HG02588 (cell line): ENCODE data around the gene FHL3.
"Not testable (repeated sequence)": the region's sequence is repeated elsewhere in the genome, so short reads cannot be mapped to it uniquely, and the experiment has no call there.

Source experiments
- ATAC-seq: cut with Tn5 transposase; IDR thresholded peaks from one replicate; pipeline ENCODE4 v1.9.1; 2021; ENCODE audit warnings: mild to moderate bottlenecking, moderate library complexity; ENCODE audit not compliant: unreplicated experiment

Gene FHL3

DNA sequence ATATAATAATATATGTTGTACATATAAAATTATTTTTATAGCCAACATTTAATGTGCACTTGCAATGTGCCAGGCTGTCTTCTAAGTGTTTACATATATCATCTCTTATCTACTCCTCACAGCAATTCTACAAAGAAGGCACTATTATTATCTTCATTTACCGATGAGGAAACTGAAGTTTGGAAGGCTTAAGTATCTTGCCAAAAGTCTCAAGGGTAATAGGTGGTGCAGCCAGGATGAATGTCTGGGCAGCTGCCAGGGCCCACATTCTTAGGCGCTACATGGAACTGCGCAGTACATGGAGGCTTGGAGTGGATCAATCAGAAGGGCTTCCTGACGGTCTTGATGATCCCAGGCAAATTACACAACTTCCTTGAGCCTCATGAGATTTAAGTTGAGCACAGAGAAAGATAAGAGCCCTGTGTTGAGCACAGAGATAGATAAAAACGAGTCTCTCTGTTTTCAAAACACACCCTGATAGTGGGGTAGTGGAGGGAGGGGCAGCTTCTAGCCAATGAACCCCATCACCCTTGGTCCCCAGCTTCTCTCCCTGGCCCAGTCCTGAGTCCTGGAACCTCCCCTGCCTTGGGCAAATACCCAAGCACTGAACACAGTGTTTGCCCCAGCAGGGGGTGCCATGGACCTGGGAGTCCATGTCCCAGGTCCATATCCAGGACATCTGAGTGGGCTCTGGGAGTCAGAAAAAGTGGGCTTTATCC, 32.1 kb upstream of the FHL3 start:
- ATAC-seq = no peak

DNA sequence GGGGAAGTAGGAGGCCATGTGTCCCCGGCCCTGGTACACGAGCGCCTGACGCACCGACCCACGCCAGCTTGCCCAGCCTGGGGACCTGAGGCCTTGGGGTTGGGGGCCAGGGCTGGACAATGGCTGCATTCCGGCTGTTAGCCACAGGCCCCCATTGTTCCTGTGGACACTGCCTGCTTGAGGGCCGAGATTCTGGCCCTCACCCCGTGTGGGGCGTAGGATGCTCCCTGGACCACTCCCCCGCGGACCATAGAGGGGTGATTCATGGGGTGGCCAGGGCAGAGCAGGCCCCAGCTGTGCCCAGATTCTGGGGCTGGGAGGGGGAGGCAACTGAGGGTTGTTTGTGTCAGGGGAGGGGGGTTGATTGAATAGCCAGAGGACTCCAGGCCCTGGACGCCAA, 29.6 kb upstream of the FHL3 start:
- ATAC-seq = no peak

DNA sequence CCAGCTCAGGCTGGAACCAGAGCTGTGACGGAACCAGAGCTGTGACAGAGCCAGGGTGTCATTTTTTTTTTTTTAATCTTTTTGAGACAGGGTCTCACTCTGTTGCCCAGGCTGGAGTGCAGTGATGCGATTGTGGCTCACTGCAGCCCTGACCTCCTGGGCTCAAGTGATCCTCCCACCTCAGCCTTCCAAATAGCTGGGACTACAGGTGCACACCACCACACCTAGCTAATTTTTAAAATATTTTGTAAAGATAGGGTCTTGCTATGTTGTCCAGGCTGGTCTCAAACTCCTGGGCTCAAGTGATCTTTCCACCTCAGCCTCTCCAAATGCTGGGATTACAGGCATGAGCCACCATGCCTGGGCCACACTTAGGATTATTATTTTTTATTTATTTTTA, 27.7 kb upstream of the FHL3 start:
- ATAC-seq = not testable (repeated sequence)

DNA sequence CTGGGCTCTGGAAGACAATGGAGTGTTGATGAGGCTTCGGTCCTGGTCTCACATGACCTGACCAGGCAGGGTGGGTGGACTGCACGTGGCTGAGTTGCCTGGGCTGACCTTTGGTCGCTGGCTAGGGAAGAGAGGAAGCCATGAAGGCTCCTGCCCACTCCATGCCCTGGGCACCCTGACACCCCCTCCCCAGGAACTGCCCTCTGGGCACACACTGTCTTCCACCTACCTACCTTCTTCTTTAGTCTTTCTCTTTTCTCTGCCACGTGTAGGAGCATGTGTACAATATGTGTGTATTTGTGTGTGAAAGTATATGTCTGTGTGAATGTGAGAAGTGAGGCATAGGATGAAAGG, 26.2 kb upstream of the FHL3 start:
- no peak for ATAC-seq

DNA sequence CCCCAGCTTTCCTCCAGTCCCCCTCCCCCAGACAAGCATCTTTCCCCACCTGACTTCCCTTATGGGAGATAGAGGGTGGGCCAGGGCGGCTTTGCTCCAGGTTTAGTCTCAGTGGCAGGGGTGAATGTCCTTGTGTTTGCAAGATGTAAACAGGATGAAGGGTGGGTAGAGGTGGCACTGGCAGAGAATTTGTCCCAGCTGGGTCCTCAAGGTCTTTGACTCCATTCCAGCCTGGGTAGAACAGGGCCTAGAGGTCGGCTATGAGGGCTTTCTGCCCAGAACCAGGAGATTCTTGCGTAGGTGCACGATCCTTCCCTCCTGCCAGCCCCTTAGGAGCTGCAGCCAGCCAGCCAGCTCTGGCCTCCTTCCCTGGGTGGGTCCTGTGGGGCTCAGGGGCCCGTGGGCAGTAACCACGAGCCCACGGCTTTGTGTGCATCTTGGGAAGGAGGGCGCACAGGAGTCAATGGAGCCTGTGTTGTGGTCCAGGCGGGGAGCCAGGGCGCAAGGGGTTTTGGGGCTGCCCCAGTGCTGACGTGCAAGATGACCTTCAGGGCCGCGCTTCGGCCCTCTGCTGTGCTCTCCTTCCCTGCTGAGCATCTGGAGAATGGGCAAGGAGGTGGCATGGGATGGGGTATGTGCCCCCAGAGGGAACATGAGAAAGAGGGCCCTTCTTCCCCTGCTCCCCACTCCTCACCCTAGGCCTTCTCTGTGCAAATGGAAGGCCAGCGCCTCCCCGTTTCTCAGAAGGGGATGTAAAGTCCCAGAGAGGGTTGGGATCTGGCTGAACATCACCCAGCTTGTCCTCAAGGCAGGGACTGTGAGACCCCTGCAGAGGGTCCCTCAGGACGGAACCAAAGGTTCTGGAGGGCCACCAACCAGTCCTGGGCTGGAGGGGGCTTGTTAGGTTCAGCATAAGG, 25.5 kb upstream of the FHL3 start:
- ATAC-seq = no peak

DNA sequence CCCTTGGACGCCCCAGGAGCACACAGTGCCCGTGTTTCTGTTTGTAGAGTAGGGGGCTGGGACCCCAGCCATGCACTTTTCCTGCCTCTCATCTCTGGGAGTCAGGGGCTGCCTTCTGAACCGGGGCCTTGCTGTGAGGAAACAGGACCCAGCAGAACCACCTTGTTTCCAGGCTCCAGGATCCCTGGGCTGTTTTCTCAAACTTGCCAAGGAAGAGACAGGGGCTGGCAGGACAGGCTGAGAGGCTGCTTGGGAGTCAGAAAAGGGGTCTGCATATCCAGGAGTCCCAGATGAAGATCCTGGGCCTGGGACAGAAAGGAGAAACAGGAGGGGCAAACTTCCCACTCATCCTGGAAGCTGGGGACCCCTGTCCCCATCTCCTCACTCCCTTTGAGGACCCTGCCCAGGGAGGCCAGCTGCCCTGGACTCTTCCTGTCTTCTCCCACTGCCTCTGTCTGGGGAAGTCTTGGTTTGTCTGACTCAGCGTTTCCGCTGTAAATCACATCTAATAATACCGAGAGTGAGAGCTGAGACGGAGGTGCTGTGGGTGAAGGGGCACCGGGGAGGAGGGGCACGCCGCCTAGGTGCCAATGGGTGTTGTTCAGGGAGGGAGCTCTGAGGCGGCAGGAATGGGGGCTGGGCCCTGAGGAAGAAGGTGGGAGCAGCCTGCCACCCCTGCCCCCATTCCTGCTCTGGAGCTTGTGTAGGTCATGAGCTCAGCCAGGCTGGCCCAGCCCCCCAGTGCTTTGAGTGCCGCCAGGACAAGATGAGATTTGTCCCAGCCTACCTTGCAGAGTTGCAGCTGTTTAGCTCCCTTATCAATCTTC, 24.6 kb upstream of the FHL3 start:
- ATAC-seq = peak; percentile 40

DNA sequence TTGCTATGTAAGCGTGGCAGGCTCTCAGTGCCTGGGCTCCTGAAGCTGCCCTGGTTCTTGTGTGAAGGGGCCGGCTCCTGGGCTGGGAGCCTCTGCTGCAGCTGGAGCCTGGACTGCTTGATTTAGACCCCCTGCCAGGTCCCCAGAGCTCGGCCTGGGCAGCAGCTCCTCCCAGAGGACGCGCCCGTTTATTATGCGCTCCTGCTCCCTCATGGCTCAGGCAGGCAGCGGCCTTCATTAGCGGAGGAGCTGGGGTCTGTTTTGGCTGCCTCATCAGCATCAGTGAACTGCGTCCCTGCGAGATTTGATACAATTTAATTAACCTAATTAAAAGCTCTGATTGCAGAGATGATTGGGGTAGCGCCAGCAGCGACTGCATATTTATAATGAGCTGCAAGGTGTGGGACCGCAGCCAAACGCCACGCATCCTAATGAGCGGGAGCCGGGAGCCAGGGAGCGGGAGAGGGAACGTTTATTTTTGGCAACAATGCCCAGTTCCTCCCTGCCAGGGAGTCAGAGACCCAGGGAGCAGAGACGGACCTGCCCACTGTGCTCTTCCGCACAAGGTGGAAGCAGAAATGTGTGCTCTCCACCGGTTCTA, 23.9 kb upstream of the FHL3 start:
- no peak for ATAC-seq

DNA sequence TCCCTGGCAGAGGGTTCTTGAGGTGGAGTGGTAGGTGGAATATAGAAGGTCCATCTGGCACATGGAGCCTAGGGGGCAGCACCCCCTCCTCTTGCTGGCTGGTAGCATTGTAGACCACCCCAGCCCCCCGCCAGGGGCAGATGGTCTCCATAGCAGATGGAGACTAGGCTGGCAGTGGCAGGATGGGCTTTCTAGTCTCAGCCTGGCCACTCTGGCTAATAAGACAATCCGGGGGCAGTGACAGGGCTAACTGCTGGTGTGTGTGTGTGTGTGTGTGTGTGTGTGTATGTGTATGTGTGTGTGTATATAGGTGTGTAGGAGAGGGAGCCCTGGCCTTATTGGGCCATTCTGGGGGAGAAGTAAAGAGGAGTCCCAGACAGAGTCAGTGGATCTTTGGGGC, 23.4 kb upstream of the FHL3 start:
- no peak for ATAC-seq

DNA sequence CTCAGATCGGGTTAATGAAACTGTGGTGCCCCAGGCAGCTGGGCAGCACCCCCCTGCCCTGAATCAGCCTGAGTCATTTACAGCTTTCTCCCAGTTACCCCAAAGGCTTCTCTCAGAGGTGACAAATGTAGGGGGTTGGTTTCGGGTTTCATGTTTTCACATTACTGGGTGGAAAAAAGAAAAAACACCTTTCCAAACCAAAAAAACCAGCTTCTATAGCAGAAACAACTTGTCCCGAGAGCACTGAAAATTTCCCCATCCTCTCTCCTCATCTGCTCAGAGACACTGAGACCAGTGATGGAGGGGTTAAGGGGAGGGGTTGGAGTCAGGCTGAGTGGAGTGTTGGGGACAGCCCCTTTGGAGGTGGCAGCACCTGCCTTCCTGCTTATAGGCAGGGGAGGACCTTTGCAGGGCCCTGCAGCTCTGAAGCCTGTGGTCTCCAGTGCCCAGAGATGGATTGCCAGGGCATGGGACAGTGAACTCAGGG, 22.8 kb upstream of the FHL3 start:
- peak; percentile 75 for ATAC-seq

DNA sequence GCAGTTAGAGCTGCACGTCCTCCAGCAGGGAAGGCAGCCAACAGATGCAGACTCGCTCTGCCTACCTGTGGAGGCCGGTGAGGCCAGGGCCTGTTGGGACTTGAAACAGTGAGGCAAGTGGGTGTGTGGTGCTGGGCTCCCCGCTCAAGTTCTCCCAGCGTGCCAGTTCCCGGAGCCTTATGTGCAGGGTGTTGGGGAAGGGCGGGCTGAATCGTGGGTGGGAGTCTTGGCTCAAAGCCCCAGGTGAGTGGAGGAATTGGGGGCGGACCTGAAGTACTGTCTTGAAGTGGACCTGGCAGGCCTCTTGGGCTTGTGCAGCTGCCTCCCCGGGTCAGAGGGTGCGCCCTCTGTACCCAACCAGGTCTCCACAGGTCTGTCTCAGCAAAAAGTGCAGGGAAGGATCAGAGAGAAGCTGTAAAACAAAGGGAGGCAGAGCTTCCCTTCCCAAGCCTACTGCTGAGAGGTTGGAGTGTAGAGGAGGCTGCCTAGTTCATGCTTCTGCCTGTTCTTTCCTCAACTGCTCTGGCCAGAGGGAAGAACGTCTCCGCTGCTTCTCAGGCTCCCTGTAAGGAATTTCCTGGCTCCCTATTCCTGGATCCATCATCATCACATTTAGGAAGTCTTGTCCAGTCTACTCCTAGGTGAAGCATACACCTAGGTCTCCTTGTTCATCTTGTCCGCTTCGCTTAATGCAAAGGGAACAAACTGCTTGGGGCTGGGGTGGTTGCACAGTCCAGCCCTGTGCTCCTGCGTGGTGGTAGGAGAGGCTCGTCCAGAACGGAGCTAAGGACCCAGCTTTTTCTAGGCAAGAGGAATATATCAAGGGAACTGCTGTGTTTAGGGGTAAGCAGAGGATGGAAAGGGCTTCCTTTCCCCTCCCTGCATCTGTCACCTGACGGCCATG, 22.1 kb upstream of the FHL3 start:
- ATAC-seq = no peak

DNA sequence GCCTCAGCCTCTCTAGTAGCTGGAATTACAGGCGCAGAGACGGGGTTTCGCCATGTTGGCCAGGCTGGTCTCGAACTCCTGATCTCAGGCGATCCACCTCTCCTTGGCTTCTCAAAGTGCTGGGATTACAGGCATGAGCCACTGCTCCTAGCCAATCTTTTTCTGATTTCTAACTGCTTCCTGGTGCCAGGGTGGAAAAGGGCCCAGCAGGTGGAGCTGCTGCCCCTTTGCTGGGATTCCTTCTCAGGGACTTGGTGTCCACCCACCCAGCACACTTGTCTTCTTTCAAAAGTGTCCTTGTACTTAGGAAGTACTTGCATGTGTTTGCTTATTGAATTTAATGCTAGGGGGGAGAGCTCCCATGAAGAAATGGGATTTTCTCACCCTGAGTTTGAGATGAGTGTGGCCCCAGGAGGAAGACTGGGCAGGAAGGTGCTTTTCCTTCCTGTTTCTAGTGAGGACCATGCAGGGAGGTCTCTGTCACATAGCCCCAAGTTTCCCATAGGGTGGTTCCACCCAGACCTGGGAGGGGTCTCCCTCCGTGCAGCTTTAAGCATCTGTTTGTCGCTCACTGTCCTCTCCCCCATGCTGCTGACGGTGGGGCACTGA, 21.4 kb upstream of the FHL3 start:
- ATAC-seq = no peak

DNA sequence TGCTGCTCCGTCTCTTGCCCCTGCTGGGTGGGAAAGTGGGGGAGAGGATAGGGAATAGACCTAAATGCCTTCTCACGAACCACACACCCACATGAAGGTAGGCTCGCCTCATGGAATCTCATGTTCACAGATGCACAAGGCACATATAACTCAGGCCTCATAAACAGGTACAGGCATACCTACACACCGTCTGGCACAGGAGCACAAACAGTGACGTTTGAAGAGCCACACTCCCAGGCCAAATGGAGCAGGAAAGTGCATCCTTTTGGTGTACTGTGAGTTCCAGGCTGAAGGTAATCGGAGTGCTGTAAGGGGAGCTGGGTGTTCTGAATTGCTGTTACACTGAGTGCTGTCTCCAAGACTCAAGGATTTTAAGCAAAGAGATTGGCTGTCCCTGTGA, 20.4 kb upstream of the FHL3 start:
- no peak for ATAC-seq

DNA sequence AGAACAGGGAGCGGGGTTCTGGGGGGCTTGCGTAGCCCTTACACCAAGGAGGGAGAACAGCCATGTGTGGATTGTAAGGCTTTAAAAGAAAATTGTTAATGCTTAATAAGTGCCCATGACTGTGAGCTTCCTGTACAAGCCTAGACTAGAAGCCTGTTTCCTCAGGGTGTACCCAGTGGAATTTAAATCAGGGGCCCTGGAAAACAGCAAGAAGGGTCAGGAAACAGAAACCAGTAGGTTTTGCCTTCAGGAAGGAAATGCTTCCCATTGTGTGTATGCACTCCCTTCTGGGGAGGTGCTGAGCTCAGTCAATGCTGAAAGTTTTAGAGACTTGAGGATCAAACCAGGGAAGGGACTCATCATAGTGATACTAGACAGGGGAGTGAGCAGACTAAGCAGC, 19.9 kb upstream of the FHL3 start:
- no peak for ATAC-seq

DNA sequence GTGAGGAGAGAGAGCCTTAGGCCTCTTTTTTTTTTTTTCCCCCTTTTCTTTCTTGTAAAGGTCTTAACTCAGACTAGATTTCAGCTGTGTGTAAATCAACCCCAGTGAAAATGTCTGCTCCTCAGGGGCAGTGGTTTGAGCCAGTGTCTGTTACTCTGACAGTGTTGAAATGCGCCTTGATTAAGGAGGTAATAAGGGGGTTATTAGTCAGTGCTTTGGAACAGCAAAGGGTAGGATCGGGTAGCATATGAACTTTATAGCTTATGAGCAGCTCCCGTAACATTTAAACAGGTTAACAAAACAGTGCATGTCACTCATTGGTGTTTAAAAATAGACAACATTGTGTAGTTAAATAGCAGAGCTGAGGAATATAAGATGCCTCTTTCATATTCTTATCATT, 17.5 kb upstream of the FHL3 start:
- no peak for ATAC-seq

DNA sequence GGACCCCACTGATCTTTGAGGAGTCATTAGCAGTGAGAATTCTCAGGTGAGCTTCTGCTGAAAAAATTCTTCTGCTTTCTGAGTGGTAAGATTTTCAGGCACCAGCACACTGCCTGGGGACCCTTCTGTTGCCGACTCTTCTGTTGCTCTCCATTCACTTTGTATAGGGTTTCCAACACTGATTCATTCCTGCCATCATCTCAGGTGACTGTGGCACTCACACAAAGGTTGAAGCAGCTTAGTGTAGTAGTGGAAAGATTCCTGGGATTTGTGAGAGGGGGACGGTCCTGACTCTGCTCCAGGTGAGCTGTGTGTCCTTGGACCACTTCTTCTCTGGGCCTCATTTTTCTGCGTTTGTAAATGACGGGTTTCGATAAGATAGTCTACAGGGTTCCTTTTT, 16.7 kb upstream of the FHL3 start:
- ATAC-seq = no peak

DNA sequence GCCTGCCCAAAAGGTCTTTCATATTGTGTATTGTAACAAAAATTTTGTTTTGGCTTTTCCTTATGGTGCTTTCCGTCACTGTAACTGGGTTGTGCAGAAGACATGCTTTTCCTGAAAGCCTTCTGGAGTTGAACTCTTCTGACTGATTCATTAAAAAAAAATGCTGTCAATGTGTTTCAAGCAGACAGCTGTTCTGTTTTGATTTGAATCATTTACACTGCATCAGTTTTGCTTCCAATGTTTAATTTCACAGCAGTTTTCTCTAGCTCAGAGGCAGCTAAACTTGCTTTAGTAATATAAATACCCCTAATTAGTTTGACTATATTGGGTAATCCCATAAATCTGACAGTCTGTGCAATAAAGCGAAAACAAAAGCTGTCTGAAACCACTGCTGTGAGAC, 15.1 kb upstream of the FHL3 start:
- ATAC-seq = no peak

DNA sequence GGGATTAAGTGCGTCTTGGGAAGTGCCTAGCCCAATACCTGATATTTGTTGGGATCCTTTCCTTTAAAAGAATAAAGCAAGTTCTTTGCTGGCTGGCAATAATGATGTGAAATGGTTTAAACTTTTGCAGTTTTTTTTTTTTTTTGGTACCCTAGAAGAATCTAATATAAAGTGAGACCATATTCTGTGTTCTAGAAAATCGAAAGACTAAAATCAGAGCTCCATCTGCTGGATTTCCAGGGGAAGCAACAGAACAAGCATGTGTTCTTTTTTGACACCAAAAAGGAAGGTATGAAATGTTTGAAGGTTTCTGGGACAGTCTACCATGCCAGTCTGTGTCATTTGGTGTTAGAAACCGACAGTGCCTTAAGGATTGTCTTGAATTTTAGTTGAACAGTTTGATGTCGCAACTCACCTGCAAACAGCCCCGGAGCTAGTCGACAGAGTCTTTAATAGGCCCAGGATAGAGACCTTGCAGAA, 13.6 kb upstream of the FHL3 start:
- no peak for ATAC-seq

DNA sequence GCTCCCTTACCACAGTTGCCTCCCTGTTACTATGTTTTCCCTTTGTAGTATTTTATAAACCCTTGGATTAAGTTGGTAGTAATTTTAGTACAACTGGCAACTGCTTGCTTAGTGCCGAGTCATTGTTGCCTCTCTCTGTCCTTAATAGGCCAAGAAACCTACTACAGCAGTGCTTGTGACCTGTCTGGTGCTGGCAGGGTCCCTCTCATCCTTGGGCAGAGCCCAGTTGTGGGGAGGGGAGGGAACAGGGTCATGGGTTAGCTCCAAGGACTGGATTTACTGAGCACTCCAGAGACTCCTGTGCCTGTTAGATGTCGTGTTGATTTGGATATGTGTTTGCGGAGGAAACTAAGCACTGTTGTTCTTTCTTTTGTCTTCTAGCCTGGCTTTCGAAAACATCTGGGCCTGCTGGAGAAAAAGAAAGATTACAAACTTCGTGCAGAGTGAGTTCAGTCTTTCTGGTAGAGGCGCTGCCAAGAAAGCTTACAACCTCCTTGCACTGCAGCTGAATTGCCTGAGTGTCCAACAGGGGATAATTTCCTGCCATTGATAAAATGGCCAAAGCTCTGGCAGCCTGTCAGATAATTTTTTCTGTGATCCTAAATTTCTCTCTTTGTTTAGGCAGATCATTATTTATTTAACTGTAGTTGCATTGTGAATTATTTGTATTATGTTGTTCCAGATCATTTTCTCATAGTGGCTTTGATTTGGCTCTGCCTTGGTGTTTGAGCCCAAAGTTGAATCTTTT, 10.8 kb upstream of the FHL3 start:
- ATAC-seq = no peak
